Lower leg skin (tissue), 3 donors: ENCODE measurements around the gene MYO1E.

Experiments
- POLR2A ChIP-seq, 2 donors: fragments of 450-650 bp; IDR thresholded peaks; one replicate each; pipeline ENCODE4 v1.6.1; 2016 to 2017; ENCODE audit warnings: antibody characterized with exemption in 2 of 2, mild to moderate bottlenecking in 1 of 2, moderate library complexity in 1 of 2
- TF ChIP-seq, protein P1 (sequence below), 3 donors: fragments of 450-650 bp; IDR thresholded peaks; one replicate each; pipeline ENCODE4 v1.5.1; 2016; ENCODE audit warnings: antibody characterized with exemption in 3 of 3, mild to moderate bottlenecking in 3 of 3, moderate library complexity in 2 of 3

GRCh38 chr15:59174151-59174834 lies 198.4 kb downstream of the MYO1E start:
- TF ChIP-seq, protein P1, sequence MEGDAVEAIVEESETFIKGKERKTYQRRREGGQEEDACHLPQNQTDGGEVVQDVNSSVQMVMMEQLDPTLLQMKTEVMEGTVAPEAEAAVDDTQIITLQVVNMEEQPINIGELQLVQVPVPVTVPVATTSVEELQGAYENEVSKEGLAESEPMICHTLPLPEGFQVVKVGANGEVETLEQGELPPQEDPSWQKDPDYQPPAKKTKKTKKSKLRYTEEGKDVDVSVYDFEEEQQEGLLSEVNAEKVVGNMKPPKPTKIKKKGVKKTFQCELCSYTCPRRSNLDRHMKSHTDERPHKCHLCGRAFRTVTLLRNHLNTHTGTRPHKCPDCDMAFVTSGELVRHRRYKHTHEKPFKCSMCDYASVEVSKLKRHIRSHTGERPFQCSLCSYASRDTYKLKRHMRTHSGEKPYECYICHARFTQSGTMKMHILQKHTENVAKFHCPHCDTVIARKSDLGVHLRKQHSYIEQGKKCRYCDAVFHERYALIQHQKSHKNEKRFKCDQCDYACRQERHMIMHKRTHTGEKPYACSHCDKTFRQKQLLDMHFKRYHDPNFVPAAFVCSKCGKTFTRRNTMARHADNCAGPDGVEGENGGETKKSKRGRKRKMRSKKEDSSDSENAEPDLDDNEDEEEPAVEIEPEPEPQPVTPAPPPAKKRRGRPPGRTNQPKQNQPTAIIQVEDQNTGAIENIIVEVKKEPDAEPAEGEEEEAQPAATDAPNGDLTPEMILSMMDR (IDR thresholded peaks at IDR 0.05) = no peak
- no peak for TF ChIP-seq POLR2A (IDR thresholded peaks at IDR 0.05)
